Activated CD4-positive, alpha-beta T cell treated with anti-CD3 and anti-CD28 coated beads, Interleukin-2, amount 10 ng/mL, durations not matched to agents 7 days and 5 days (primary cell): Measurements from ENCODE around the gene SMAD3. TPM values are rescaled to one million over a fixed set of nuclear protein-coding genes. Genes with fewer than 3 reads are reported as not detected.

Source experiments
- CTCF ChIA-PET: fragments of 350-600 bp; sonication (Branson Sonifier 250); formaldehyde crosslinking; loops from one replicate; lab custom pipeline; 2021; ENCODE audit warnings: antibody characterized with exemption; lab: Charles Lee
- POLR2A ChIA-PET: fragments of 350-600 bp; sonication (Branson Sonifier 250); formaldehyde crosslinking; loops from one replicate; lab custom pipeline; 2021; ENCODE audit warnings: antibody characterized with exemption; lab: Charles Lee
- DNase-seq: peaks from one replicate; pipeline ENCODE4 v3.0.0-alpha.2; 2020
- H3K27ac Mint-ChIP-seq: one replicate; pipeline ENCODE4 v1.8.0; 2021; ENCODE audit warnings: mild to moderate bottlenecking, moderate library complexity, mixed read lengths
- H3K27me3 Mint-ChIP-seq: one replicate; pipeline ENCODE4 v1.8.0; 2021; ENCODE audit warnings: mixed read lengths
- H3K36me3 Mint-ChIP-seq: one replicate; pipeline ENCODE4 v1.8.0; 2021; ENCODE audit warnings: low read depth, mixed read lengths
- H3K4me1 Mint-ChIP-seq: one replicate; pipeline ENCODE4 v1.8.0; 2021; ENCODE audit warnings: mixed read lengths
- H3K4me3 Mint-ChIP-seq: one replicate; pipeline ENCODE4 v1.8.0; 2021; ENCODE audit warnings: mild to moderate bottlenecking, moderate library complexity, mixed read lengths
- H3K9me3 Mint-ChIP-seq: one replicate; pipeline ENCODE4 v1.8.0; 2021; ENCODE audit warnings: mixed read lengths
- total RNA-seq, 2 experiments: library from RNA; stranded (reverse); gene quantifications; one replicate each; pipeline ENCODE4 v1.2.3, GENCODE V29; 2021

SMAD3 gene
- total RNA-seq, 2 experiments from 2014 or later: 81.6 to 83.9 TPM

DNA sequence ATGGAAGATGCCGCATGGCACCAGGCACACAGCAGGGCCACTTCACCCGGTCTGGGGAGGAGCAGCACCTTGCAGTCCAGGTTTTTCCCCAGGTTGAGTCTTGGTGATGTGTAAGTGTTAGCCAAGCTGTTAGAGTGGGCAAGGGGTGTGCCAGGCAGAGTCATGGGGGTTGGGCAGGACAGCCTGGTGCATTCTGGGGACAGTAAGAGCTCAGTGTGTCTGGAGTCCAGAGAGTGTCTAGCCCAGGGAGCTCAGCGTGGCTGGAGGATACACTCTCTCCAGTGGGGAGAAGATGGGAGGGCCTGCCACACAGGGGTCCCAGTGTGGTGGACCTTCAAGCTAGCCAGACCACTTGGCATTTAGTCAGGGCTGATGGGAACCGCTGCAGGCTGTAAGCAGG lies 101.7 kb downstream of the SMAD3 start:
- Mint-ChIP-seq H3K27me3 (no peaks in the 10 kb centered on the region), H3K36me3 (peaks cover 71% of the 10 kb centered on the region), H3K4me1 (peaks cover 19% of the 10 kb centered on the region), H3K27ac (peak overlapping the region; percentile 38), H3K9me3 (no peaks in the 10 kb centered on the region), H3K4me3 (no peak overlapping the region)
- ChIA-PET CTCF (no interaction called here), POLR2A (no interaction called here)
- DNase-seq: no peak

DNA sequence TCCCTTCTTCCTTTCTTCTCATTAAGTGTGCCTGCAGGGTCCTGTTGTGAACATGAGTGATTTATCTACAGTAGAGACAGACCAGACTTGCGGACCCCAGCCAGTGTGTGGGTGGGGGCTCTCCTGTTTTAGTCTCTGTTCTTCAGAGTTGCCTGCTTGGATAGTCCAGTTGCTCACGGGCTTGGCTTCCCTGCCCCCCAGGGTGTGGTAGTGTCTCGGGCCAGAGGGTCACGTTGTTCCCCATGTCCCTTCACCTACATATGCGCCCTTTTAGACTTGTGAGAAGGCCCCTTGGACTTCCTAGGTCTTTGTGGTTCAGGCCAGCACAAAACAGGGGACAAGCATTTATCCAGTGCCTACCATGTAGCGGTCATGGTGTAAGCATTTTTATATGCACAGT lies 103.3 kb downstream of the SMAD3 start:
- H3K36me3 Mint-ChIP-seq: peaks cover 81% of the 10 kb centered on the region
- no peaks in the 10 kb centered on the region for H3K27me3 Mint-ChIP-seq
- no peak overlapping the region for H3K4me3 Mint-ChIP-seq
- ChIA-PET CTCF (interaction anchor here (0.6 kb wide), 1 partner anchor 914 kb away, joined by 4 read pairs; no protein-coding TSS in a partner anchor), POLR2A (no interaction called here)
- no peak for DNase-seq
- H3K4me1 Mint-ChIP-seq: peaks cover 27% of the 10 kb centered on the region
- no peaks in the 10 kb centered on the region for H3K9me3 Mint-ChIP-seq
- H3K27ac Mint-ChIP-seq: no peak overlapping the region

DNA sequence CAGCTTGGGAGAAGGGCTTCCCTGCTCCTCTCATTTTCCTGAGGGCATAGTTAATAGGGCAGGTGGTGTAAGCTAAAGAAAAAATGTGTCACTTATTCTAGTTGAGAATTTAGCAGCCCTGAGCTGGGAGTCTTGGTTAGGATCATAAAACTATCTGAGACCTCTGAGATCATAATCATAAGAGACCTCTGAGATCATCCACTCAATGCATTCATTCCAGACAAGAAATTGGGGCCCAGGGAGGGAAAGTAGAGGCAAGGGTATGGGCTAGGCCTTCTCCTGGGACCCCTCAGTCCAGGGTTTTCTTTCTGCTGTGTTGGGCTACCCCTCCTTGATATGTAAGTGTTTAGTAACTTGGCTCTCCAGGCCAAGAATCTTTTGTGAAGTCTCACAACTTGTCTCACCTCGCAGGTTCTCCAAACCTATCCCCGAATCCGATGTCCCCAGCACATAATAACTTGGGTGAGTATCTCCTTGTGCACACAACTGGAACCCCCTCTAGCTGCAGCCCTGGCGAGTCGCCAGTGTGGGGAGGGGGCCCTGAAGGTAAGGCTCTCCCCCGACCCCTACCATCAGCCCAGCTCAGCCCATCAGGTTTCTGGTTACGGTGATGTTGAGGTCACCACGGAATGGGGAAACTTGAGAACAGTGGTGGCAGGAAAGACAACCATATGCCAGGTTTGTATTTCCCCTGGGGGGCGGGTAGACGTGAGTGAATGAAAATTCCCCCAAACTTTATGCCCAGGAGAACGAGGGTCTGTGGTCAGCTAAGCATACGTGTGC lies 104.9 kb downstream of the SMAD3 start:
- peaks cover 89% of the 10 kb centered on the region for H3K36me3 Mint-ChIP-seq
- no peak overlapping the region for H3K27ac Mint-ChIP-seq

DNA sequence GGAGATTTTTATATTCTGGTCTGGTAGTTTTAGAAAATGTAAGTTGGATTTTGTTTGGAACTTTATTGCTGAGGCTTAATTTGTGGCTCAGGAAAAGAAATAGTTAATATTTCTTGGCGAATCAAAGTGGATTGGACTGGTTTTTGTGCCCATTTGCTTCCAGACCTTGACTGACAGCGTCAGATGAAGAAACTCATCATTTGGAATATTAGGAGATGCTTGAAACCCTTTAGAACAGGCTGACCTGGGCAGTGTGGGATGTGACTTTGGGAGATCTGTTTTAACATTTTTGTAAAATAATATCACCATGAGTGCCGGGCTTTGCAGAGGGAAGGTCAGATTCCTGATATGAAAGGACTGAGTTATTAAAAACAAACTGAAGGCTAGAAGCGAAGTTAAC lies 106.1 kb downstream of the SMAD3 start:
- H3K4me3 Mint-ChIP-seq: no peak overlapping the region
- H3K9me3 Mint-ChIP-seq: no peaks in the 10 kb centered on the region
- CTCF ChIA-PET: no interaction called here
- peaks cover 94% of the 10 kb centered on the region for H3K36me3 Mint-ChIP-seq
- POLR2A ChIA-PET: no interaction called here
- no peaks in the 10 kb centered on the region for H3K27me3 Mint-ChIP-seq
- no peak overlapping the region for H3K27ac Mint-ChIP-seq
- H3K4me1 Mint-ChIP-seq: peaks cover 51% of the 10 kb centered on the region
- DNase-seq: no peak

More for the DNA sequence above, 104.9 kb downstream of the SMAD3 start:
- no peaks in the 10 kb centered on the region for H3K9me3 Mint-ChIP-seq
- DNase-seq: no peak
- ChIA-PET CTCF (no interaction called here), POLR2A (no interaction called here)
- H3K4me1 Mint-ChIP-seq: peaks cover 41% of the 10 kb centered on the region
- H3K4me3 Mint-ChIP-seq: no peak overlapping the region
- H3K27me3 Mint-ChIP-seq: no peaks in the 10 kb centered on the region

DNA sequence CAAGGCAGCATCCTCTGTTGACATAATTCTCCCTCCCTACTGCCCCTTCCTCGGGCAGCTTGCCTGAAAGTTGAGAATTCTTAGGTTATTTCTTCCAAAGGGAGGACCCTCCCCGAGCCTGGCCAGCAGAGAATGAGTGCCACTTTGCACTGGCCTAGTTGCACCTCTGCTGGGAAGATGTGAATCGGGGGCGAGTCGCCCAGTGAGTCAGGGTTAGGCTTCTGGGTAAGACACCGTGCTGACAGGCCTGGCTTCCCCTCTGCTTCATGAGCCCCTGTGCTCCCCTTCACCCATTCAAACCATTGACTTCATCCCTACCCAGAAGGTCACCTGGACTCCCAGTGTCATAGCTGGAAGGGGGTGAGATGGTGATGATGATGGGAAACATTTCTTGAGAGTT lies 106.8 kb downstream of the SMAD3 start:
- H3K4me1 Mint-ChIP-seq: peaks cover 53% of the 10 kb centered on the region
- peak overlapping the region; percentile 32 for H3K27ac Mint-ChIP-seq
- CTCF ChIA-PET: interaction anchor here (0.9 kb wide), 1 partner anchor 9 kb away, joined by 3 read pairs; no protein-coding TSS in a partner anchor
- peaks cover 93% of the 10 kb centered on the region for H3K36me3 Mint-ChIP-seq
- DNase-seq: no peak
- H3K4me3 Mint-ChIP-seq: no peak overlapping the region
- POLR2A ChIA-PET: no interaction called here
- no peaks in the 10 kb centered on the region for H3K9me3 Mint-ChIP-seq
- no peaks in the 10 kb centered on the region for H3K27me3 Mint-ChIP-seq

DNA sequence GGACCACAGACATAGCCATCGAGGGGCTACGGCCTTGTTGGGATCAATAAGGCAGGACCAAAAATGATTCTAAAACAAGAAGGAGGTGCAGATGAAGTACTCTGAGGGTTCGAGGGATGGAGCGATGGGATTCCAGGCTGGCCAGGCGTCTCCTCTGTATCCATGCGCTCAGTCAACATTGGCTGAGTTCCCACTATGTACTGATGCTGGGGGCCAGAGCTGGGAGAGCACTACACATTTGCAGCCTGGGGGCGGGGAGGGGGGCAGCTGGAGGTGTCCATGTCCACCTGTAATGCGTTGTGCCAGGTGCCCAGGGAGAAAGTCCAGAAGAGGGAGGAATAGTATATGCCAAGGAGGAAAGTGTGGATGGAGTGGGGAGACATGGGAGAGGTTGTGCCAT lies 107.6 kb downstream of the SMAD3 start:
- no peak for DNase-seq
- H3K27ac Mint-ChIP-seq: peak overlapping the region; percentile 31

DNA sequence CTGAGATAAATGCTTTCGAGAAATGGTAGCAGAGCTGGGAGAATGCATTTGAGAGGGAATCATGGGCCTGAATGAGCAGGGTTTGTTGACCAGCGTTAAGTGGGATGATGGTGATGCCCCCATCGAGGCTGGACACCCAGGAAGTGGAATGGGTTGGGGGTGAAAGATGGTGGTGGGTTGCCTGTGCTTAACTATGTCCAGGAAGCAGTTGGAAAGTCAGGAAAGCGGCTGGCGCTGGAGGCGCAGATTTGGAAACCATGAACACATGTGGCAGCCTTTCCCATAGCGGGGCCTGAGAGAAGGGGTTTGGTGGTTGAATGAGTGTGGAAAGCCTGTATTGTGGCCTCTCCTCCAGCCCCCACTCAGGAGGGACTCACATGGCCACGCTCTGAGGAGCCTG lies 108.4 kb downstream of the SMAD3 start:
- no peak overlapping the region for H3K4me3 Mint-ChIP-seq
- H3K4me1 Mint-ChIP-seq: peaks cover 52% of the 10 kb centered on the region
- peak overlapping the region; percentile 31 for H3K27ac Mint-ChIP-seq
- H3K27me3 Mint-ChIP-seq: no peaks in the 10 kb centered on the region
- peaks cover 84% of the 10 kb centered on the region for H3K36me3 Mint-ChIP-seq
- no peaks in the 10 kb centered on the region for H3K9me3 Mint-ChIP-seq
- POLR2A ChIA-PET: interaction anchor here (0.6 kb wide), 1 partner anchor 23 kb away, joined by 4 read pairs; no protein-coding TSS in a partner anchor
- DNase-seq: no peak
- CTCF ChIA-PET: no interaction called here

More for the DNA sequence above, 107.6 kb downstream of the SMAD3 start:
- CTCF ChIA-PET: interaction anchor here (0.9 kb wide), 1 partner anchor 10 kb away, joined by 3 read pairs; no protein-coding TSS in a partner anchor
- Mint-ChIP-seq H3K4me3 (no peak overlapping the region), H3K27me3 (no peaks in the 10 kb centered on the region), H3K9me3 (no peaks in the 10 kb centered on the region), H3K36me3 (peaks cover 86% of the 10 kb centered on the region), H3K4me1 (peaks cover 53% of the 10 kb centered on the region)
- POLR2A ChIA-PET: interaction anchor here (0.6 kb wide), 1 partner anchor 22 kb away, joined by 4 read pairs; no protein-coding TSS in a partner anchor

DNA sequence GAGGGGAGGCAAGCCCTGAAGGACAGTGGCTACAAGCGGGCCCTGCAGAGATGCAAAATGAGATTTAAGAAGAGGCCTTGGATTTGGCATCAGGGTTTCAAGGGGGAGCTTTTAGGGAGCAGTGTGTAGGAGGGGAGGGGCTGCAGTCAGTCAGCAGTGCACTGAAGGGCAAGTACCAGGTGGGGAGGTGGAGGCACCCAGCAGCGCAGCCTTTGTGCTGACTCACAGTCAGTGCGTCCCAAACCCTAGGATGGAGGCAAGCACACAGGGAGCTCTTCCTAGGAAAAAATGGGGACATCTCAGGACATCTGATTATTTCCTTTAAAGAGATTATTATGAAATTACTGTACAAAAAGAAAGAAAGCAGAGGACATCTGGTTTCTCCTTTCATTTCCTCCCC lies 109.0 kb downstream of the SMAD3 start:
- Mint-ChIP-seq H3K4me1 (peaks cover 54% of the 10 kb centered on the region), H3K36me3 (peaks cover 84% of the 10 kb centered on the region), H3K27me3 (no peaks in the 10 kb centered on the region), H3K27ac (peak overlapping the region; percentile 58), H3K4me3 (no peak overlapping the region), H3K9me3 (no peaks in the 10 kb centered on the region)
- ChIA-PET CTCF (interaction anchor here (1.0 to 1.2 kb wide), 2 partner anchors 14 to 98 kb away, joined by 3 to 4 read pairs; no protein-coding TSS in a partner anchor), POLR2A (no interaction called here)
- DNase-seq: no peak

DNA sequence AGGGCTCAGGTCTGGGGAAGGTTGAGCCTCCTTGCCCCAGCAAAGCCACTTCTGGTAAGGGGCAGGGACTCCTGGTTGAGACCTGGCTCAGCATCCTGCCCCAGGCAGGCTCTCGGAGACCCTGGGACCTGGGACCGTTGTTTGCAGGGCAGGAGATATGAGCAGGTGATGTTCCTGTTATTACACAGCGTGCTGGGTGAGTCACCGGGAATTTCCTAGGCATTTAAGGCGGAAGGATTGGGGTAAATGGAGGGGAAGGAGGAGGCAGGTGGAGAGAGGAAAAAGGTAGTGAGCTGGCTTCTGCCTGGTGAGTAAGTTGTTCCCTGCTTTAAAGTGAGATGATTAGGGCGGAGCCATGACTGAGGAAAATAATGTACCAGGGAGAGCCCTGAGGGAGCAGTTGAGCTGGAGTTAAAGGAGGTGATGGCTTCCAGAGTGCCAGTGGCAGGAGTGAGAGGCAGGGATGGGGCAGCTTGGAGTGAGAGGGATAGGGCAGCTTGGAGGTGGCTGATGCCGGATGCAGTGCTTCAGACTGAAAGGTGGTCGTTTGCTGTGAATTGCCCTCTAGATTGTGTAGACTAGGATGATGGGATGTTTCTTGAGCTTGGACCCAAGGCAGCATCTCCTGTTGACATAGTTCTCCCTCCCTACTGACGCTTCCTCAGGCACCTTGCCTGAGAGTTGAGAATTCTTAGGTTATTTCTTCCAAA lies 109.6 kb downstream of the SMAD3 start:
- POLR2A ChIA-PET: no interaction called here

DNA sequence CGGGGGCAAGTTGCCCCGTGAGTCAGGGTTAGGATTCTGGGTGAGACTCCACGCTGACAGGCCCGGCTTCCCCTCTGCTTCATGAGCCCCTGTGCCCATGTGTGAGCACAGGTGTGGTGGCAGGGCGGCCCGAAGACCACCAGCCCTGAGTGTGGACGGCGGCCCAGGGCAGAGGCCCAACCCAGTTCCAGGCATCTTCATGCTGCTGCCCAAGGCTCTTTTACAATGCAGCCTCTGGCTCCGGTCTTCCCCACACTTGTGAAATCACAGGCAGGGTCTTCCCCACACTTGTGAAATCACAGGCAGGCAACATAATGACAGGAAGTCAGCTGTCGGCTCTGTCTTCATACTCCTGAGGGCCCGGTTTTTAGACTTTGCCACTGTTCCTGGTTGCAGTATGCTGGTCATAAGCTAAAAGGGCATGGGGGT lies 110.3 kb downstream of the SMAD3 start:
- Mint-ChIP-seq H3K9me3 (no peaks in the 10 kb centered on the region), H3K27me3 (no peaks in the 10 kb centered on the region), H3K27ac (peak overlapping the region; percentile 48), H3K4me3 (no peak overlapping the region), H3K36me3 (peaks cover 78% of the 10 kb centered on the region), H3K4me1 (peaks cover 54% of the 10 kb centered on the region)
- no peak for DNase-seq
- ChIA-PET CTCF (interaction anchor here (1.0 to 1.3 kb wide), 3 partner anchors 12 to 187 kb away, joined by 3 to 4 read pairs (median 3); no protein-coding TSS in a partner anchor), POLR2A (no interaction called here)

More for the DNA sequence above, 109.6 kb downstream of the SMAD3 start:
- H3K27me3 Mint-ChIP-seq: no peaks in the 10 kb centered on the region
- no peak for DNase-seq
- no peak overlapping the region for H3K4me3 Mint-ChIP-seq
- CTCF ChIA-PET: interaction anchor here (1.0 to 1.2 kb wide), 2 partner anchors 13 to 99 kb away, joined by 3 to 4 read pairs; no protein-coding TSS in a partner anchor
- H3K27ac Mint-ChIP-seq: peak overlapping the region; percentile 86
- H3K36me3 Mint-ChIP-seq: peaks cover 83% of the 10 kb centered on the region
- no peaks in the 10 kb centered on the region for H3K9me3 Mint-ChIP-seq
- peaks cover 54% of the 10 kb centered on the region for H3K4me1 Mint-ChIP-seq

DNA sequence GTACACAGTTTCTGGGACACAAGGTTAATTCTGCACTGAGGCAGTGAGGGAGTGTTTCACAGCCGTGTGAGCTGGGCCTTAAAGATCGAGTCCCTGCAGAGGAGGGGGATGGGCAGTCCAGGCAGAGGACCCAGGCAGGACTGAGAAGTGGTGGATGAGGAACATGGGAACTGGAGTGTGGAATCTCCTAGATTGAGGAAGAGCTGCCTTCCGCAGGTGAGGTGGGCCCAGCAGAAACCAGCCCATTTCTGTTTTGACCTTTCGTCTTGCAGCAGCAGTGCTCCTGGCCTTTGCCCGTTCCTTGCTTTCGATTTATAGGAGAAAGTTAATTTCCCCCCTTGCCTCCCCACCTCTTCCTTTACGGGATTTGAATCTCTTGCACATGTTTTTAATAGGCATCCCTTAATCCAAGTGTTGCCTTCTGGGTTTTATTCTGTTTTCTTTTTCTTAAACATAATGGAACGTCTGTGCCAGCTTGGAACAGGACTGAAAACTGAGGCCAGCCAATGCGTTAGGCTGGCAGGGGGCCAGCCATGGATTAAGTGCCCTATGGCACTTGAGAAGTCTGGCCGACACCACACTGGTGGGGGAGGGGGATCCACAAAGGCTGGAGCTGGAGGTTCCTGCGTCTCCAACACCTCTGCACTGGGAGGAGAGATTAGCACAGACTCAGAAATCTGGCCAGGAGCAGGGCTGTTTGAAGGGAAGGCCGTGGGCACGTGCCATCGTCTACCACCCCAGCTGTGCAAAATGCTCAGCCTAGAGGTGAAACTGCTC lies 111.0 kb downstream of the SMAD3 start:
- peaks cover 54% of the 10 kb centered on the region for H3K4me1 Mint-ChIP-seq
- no peak for DNase-seq
- ChIA-PET POLR2A (interaction anchor here (0.5 kb wide), 1 partner anchor 202 kb away, joined by 3 read pairs; no protein-coding TSS in a partner anchor), CTCF (interaction anchor here (1.3 kb wide), 1 partner anchor 188 kb away, joined by 3 read pairs; no protein-coding TSS in a partner anchor)
- H3K9me3 Mint-ChIP-seq: no peaks in the 10 kb centered on the region
- peaks cover 71% of the 10 kb centered on the region for H3K36me3 Mint-ChIP-seq
- no peak overlapping the region for H3K4me3 Mint-ChIP-seq
- H3K27ac Mint-ChIP-seq: peak overlapping the region; percentile 48
- H3K27me3 Mint-ChIP-seq: no peaks in the 10 kb centered on the region

DNA sequence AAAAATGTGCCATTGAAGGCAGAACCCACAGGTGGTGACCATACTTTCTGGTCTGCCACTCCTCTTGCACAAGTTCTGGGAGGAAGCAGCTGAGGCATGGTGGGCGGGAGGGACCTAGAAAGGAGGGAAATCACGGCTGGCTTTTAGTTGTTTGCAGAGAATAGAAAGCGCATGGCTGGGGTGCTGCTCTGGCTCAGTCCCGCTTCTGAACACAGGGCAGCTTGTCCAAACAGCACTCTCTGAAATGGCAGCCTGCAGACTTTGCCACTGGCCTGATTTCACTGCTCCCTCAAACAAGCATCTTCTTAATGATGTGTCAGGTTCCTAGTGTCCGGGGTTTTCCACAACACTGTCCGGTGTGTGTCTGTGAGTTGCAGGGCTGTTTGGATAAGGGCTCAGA lies 112.3 kb downstream of the SMAD3 start:
- no peaks in the 10 kb centered on the region for H3K27me3 Mint-ChIP-seq
- no peak overlapping the region for H3K27ac Mint-ChIP-seq
- CTCF ChIA-PET: interaction anchor here (0.6 to 1.2 kb wide), 4 partner anchors 24 to 705 kb away, joined by 3 to 4 read pairs (median 3); no protein-coding TSS in a partner anchor
- H3K4me1 Mint-ChIP-seq: peaks cover 48% of the 10 kb centered on the region
- H3K36me3 Mint-ChIP-seq: peaks cover 65% of the 10 kb centered on the region
- DNase-seq: no peak
- H3K9me3 Mint-ChIP-seq: no peaks in the 10 kb centered on the region
- POLR2A ChIA-PET: no interaction called here
- no peak overlapping the region for H3K4me3 Mint-ChIP-seq
